GM12891 (cell line): Measurements from ENCODE around the gene WDR76.
"Not testable (repeated sequence)": the region's sequence is repeated elsewhere in the genome, so short reads cannot be mapped to it uniquely, and the experiment has no call there.

Experiments used
- DNase-seq: peaks from one replicate; pipeline ENCODE4 v3.0.0; 2011; ENCODE audit warnings: low spot score; ENCODE audit not compliant: insufficient read length
- FAIRE-seq: peaks from 2 replicates; lab custom pipeline; 2011; peaks lifted over from hg19 to GRCh38; lab: Jason Lieb, UNC
- PAX5 ChIP-seq: IDR thresholded peaks from 2 replicates; pipeline ENCODE4 v1.6.1; 2011; ENCODE audit warnings: low read length, moderate library complexity, mild to moderate bottlenecking; ENCODE audit not compliant: insufficient read depth, severe bottlenecking
- POLR2A ChIP-seq: IDR thresholded peaks from 2 replicates; pipeline ENCODE4 v1.6.1; 2011; ENCODE audit warnings: low read depth, low read length, control low read depth
- POLR2AphosphoS5 ChIP-seq: IDR thresholded peaks from 2 replicates; pipeline ENCODE4 v1.6.1; 2011; ENCODE audit warnings: low read depth, low read length, control low read depth
- POU2F2 ChIP-seq: IDR thresholded peaks from 2 replicates; pipeline ENCODE4 v1.6.1; 2011; ENCODE audit warnings: low read depth, mild to moderate bottlenecking, control low read depth, low read length, moderate library complexity
- SPI1 ChIP-seq: IDR thresholded peaks from 2 replicates; pipeline ENCODE4 v1.6.1; 2011; ENCODE audit warnings: low read depth, low read length, control low read depth
- TAF1 ChIP-seq: IDR thresholded peaks from 2 replicates; pipeline ENCODE4 v1.6.1; 2011; ENCODE audit warnings: low read depth, low read length, control low read depth

Gene WDR76

GRCh38 chr15:43851251-43851650 lies 24.4 kb downstream of the WDR76 start:
- TF ChIP-seq POLR2AphosphoS5 = no peak
- TF ChIP-seq POU2F2 = no peak
- TF ChIP-seq TAF1 = no peak
- TF ChIP-seq PAX5 = no peak
- TF ChIP-seq POLR2A = no peak
- no peak for TF ChIP-seq SPI1
- FAIRE-seq = no peak

GRCh38 chr15:43852607-43853006 lies 25.8 kb downstream of the WDR76 start:
- DNase-seq (no peak), FAIRE-seq (no peak)
- TF ChIP-seq POLR2AphosphoS5 (no peak), POLR2A (no peak), TAF1 (no peak), PAX5 (no peak), SPI1 (no peak), POU2F2 (no peak)

More at GRCh38 chr15:43851251-43851650, 24.4 kb downstream of the WDR76 start:
- no peak for DNase-seq

- DNase-seq (no peak), FAIRE-seq (no peak)
- TF ChIP-seq POLR2A (no peak), POU2F2 (no peak), SPI1 (no peak), PAX5 (no peak), TAF1 (no peak), POLR2AphosphoS5 (no peak)
Measured at GRCh38 chr15:43854801-43855200, 28.0 kb downstream of the WDR76 start.

- no peak for FAIRE-seq
- no peak for DNase-seq
- no peak for TF ChIP-seq SPI1
- TF ChIP-seq TAF1 = no peak
- no peak for TF ChIP-seq POLR2A
- no peak for TF ChIP-seq PAX5
- TF ChIP-seq POU2F2 = no peak
- no peak for TF ChIP-seq POLR2AphosphoS5
Measured at GRCh38 chr15:43859546-43859945, 32.7 kb downstream of the WDR76 start.

- DNase-seq, FAIRE-seq: not testable (repeated sequence)
Measured at GRCh38 chr15:43866636-43867035, 39.8 kb downstream of the WDR76 start.

GRCh38 chr15:43867096-43867495 lies 40.3 kb downstream of the WDR76 start:
- FAIRE-seq (no peak), DNase-seq (no peak)
- TF ChIP-seq SPI1 (no peak), PAX5 (no peak), POU2F2 (no peak), POLR2AphosphoS5 (no peak), POLR2A (no peak), TAF1 (no peak)

GRCh38 chr15:43868406-43868805 lies 41.6 kb downstream of the WDR76 start:
- FAIRE-seq (no peak), DNase-seq (no peak)
- no peak for TF ChIP-seq PAX5

GRCh38 chr15:43871835-43872234 lies 45.0 kb downstream of the WDR76 start:
- TF ChIP-seq POLR2AphosphoS5 (no peak), SPI1 (no peak), POU2F2 (no peak), POLR2A (no peak), TAF1 (no peak), PAX5 (no peak)
- no peak for DNase-seq
- no peak for FAIRE-seq

GRCh38 chr15:43872416-43873020 lies 45.7 kb downstream of the WDR76 start:
- TF ChIP-seq PAX5 (no peak), SPI1 (no peak), POLR2A (no peak), POU2F2 (no peak), POLR2AphosphoS5 (no peak), TAF1 (no peak)
- FAIRE-seq (no peak), DNase-seq (no peak)

GRCh38 chr15:43873651-43874050 lies 46.8 kb downstream of the WDR76 start:
- TF ChIP-seq SPI1 (no peak), TAF1 (no peak), POLR2A (no peak), POLR2AphosphoS5 (no peak), PAX5 (no peak), POU2F2 (no peak)
- FAIRE-seq = no peak
- DNase-seq = no peak

GRCh38 chr15:43876872-43877271 lies 50.1 kb downstream of the WDR76 start:
- FAIRE-seq = no peak
- TF ChIP-seq POLR2AphosphoS5 (no peak), POLR2A (no peak), POU2F2 (no peak), TAF1 (no peak), PAX5 (no peak), SPI1 (no peak)
- no peak for DNase-seq
